Thoracic aorta (tissue), 2 donors: ENCODE measurements around the gene RIMS3. TPM values are rescaled to one million over a fixed set of nuclear protein-coding genes. Genes with fewer than 3 reads are reported as not detected.
A peak's percentile ranks its signal among the peaks of the same experiment; 100 is the strongest.

Experiments
- ATAC-seq: fragments of 150-250 bp; one replicate; pipeline ENCODE4 v1.8.0; 2017; ENCODE audit warnings: low read depth; ENCODE audit not compliant: insufficient number of reproducible peaks, low FRiP score
- DNase-seq: peaks from one replicate; pipeline ENCODE4 v3.0.0-alpha.2; 2020; ENCODE audit warnings: low spot score
- H3K27ac ChIP-seq, 2 donors: fragments of 200-600 bp; sonication (generic); 1 replicate in 1 of 2; 2 replicates in 1 of 2; pipeline ENCODE4 v1.5.1; 2016; ENCODE audit warnings: mild to moderate bottlenecking in 2 of 2, moderate library complexity in 2 of 2
- H3K27me3 ChIP-seq: fragments of 200-600 bp; sonication (generic); replicated peaks from 2 replicates; pipeline ENCODE4 v1.6.0; 2016; ENCODE audit warnings: mild to moderate bottlenecking; ENCODE audit not compliant: insufficient read depth
- H3K36me3 ChIP-seq: fragments of 200-600 bp; sonication (generic); one replicate; pipeline ENCODE4 v1.5.1; 2016
- H3K4me1 ChIP-seq, 2 donors: fragments of 200-600 bp; sonication (generic); 1 replicate in 1 of 2; 2 replicates in 1 of 2; pipeline versions ENCODE4 v1.5.1 to v1.6.0; 2016; ENCODE audit warnings: low read depth in 2 of 2, mild to moderate bottlenecking in 1 of 2; ENCODE audit not compliant: control insufficient read depth in 1 of 2
- H3K4me3 ChIP-seq: fragments of 200-600 bp; sonication (generic); 2 replicates; pipeline ENCODE4 v1.5.1; 2016; ENCODE audit warnings: mild to moderate bottlenecking
- H3K9me3 ChIP-seq: fragments of 200-600 bp; sonication (generic); 2 replicates; pipeline ENCODE4 v1.5.1; 2016
- CTCF ChIP-seq: fragments of 200-600 bp; sonication (generic); IDR thresholded peaks from one replicate; pipeline ENCODE4 v1.5.1; 2019; ENCODE audit warnings: antibody characterized with exemption
- total RNA-seq, 2 donors: library from RNA; depleted of rRNA; stranded (reverse); fragments of >200 nt; gene quantifications; one replicate each; pipeline versions ENCODE4 v1.1.0 to v1.2.3, GENCODE V29; 2016

The RIMS3 gene
- total RNA-seq, 2 donors from 2014 or later = 18.1 to 33.7 TPM

DNA sequence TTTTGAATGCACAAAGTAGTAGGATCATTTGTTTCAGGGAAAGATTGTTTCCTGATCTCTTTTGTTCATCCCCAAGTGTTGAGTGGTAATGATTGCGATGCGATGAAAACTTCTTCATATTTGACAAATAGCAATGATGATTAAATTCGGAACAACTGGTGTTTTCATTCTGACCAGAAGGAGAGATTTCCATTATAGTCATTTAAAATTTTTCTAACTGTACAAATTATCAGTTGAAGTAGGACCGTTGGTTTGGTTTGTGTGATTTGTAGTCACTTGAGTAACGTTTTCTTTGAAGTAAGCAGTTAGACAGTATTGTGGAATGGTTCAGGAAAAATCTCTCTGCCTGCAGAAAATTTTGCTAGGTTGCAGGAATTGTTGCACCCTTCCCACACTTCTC is 32.0 kb upstream of the RIMS3 start:
- Histone ChIP-seq H3K27ac (no peak overlapping the region), H3K27me3 (no peaks in the 10 kb centered on the region), H3K36me3 (no peaks in the 10 kb centered on the region), H3K4me1 (peaks cover 6 to 42% of the 10 kb centered on the region in 2 donors), H3K4me3 (no peak overlapping the region), H3K9me3 (no peaks in the 10 kb centered on the region)
- ATAC-seq = no peak
- no peak for DNase-seq
- TF ChIP-seq CTCF = no peak

DNA sequence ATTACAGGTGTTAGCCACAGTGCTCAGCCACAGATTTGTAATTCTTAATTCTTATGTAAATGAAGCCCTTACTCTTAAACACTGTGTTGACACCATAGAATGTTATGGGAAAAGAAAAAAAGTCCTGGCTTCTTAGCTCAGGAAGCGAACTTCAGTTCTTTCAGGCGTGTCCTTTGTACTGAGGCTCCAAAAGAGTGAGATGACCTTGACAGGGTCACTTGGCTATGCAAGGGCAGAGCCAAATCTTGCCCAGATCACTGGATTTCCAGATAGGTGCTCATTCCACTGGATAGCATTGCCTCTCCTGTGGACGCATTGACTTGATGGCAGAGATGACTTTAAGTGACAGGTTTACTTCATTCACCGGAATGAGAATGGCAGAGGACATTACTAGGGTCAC is 30.8 kb upstream of the RIMS3 start:
- H3K4me3 ChIP-seq = no peak overlapping the region
- ATAC-seq (no peak), DNase-seq (no peak)
- H3K27me3 ChIP-seq = no peaks in the 10 kb centered on the region
- no peaks in the 10 kb centered on the region for H3K36me3 ChIP-seq
- no peaks in the 10 kb centered on the region for H3K9me3 ChIP-seq
- TF ChIP-seq CTCF = no peak
- H3K27ac ChIP-seq = no peak overlapping the region
- H3K4me1 ChIP-seq = peaks cover 6 to 42% of the 10 kb centered on the region in 2 donors

GRCh38 chr1:40694353-40694874 is 28.9 kb upstream of the RIMS3 start:
- no peak for TF ChIP-seq CTCF
- Histone ChIP-seq H3K36me3 (no peaks in the 10 kb centered on the region), H3K27me3 (no peaks in the 10 kb centered on the region), H3K4me3 (no peak overlapping the region), H3K27ac (no peak overlapping the region), H3K4me1 (peaks cover 6 to 33% of the 10 kb centered on the region in 2 donors), H3K9me3 (no peaks in the 10 kb centered on the region)
- no peak for DNase-seq
- no peak for ATAC-seq

DNA sequence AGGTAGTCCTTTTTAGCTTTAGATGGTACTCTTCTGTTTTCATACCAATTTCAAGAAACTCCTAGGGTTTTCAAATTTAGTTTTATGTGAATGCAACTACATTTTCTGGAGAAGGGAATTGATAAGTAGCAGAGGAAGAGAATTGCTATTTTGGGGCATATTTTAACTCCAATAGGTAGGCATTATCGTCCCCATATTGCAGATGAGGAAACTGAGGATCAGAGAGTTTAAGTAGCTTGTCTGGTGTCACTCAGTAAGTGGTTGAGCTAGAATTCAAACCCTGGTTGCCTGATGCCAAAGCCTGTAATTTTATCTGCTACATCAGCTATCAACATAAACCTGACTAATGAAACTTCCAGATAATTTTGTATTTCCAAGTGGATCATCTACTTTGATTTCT is 27.9 kb upstream of the RIMS3 start:
- H3K9me3 ChIP-seq = no peaks in the 10 kb centered on the region
- peak overlapping the region; percentile 89 to 99 for H3K27ac ChIP-seq
- ATAC-seq (no peak), DNase-seq (no peak)
- no peak for TF ChIP-seq CTCF
- H3K27me3 ChIP-seq = no peaks in the 10 kb centered on the region
- H3K36me3 ChIP-seq = no peaks in the 10 kb centered on the region
- H3K4me1 ChIP-seq = peaks cover 6 to 23% of the 10 kb centered on the region in 2 donors
- H3K4me3 ChIP-seq = no peak overlapping the region

GRCh38 chr1:40692429-40692895 is 27.0 kb upstream of the RIMS3 start:
- ATAC-seq = peak; percentile 21
- no peak for DNase-seq

More at GRCh38 chr1:40692429-40692895, 27.0 kb upstream of the RIMS3 start:
- peak overlapping the region; percentile 89 to 99 for H3K27ac ChIP-seq
- H3K4me3 ChIP-seq = peak overlapping the region; percentile 72
- no peak for TF ChIP-seq CTCF
- H3K27me3 ChIP-seq = no peaks in the 10 kb centered on the region
- no peaks in the 10 kb centered on the region for H3K36me3 ChIP-seq
- peaks cover 6 to 21% of the 10 kb centered on the region in 2 donors for H3K4me1 ChIP-seq
- H3K9me3 ChIP-seq = no peaks in the 10 kb centered on the region
